Upper lobe of left lung (tissue), 6 donors: ENCODE measurements around the gene RPL5. TPM values are rescaled to one million over a fixed set of nuclear protein-coding genes. Genes with fewer than 3 reads are reported as not detected.

Experiments
- ATAC-seq, 2 donors: fragments of 200-7000 bp; cut with Tn5 transposase; one replicate each; pipeline ENCODE4 v1.9.1; 2022; ENCODE audit warnings: mild to moderate bottlenecking in 2 of 2, moderate library complexity in 2 of 2; ENCODE audit not compliant: low FRiP score in 2 of 2
- DNase-seq, 2 donors: peaks; one replicate each; pipeline ENCODE4 v3.0.0-alpha.2; 2019 to 2020
- H3K27ac ChIP-seq, 4 donors: fragments of 200-600 bp; sonication (generic); one replicate each; pipeline ENCODE4 v1.5.1; 2016 to 2019
- H3K27me3 ChIP-seq, 4 donors: fragments of 200-600 bp; sonication (generic); one replicate each; pipeline ENCODE4 v1.5.1; 2017 to 2019
- H3K36me3 ChIP-seq, 4 donors: fragments of 200-600 bp; sonication (generic); one replicate each; pipeline ENCODE4 v1.5.1; 2016 to 2019
- H3K4me1 ChIP-seq, 4 donors: fragments of 200-600 bp; sonication (generic); one replicate each; pipeline ENCODE4 v1.5.1; 2018 to 2019
- H3K4me3 ChIP-seq, 4 donors: fragments of 200-600 bp; sonication (generic); one replicate each; pipeline ENCODE4 v1.5.1; 2017 to 2019; ENCODE audit warnings: mild to moderate bottlenecking in 2 of 4, moderate library complexity in 1 of 4
- H3K9me3 ChIP-seq, 4 donors: fragments of 200-600 bp; sonication (generic); one replicate each; pipeline ENCODE4 v1.5.1; 2018 to 2019
- EP300 ChIP-seq, 4 donors: sonication (generic); formaldehyde crosslinking; IDR thresholded peaks; one replicate each; pipeline ENCODE4 v1.5.1; 2017; ENCODE audit warnings: antibody characterized with exemption in 4 of 4, control low read depth in 2 of 4
- POLR2A ChIP-seq, 4 donors: fragments of 450-650 bp; IDR thresholded peaks; one replicate each; pipeline ENCODE4 v1.5.1; 2016 to 2017; ENCODE audit warnings: antibody characterized with exemption in 4 of 4, mild to moderate bottlenecking in 2 of 4
- POLR2AphosphoS5 ChIP-seq, 2 donors: sonication (generic); formaldehyde crosslinking; IDR thresholded peaks; one replicate each; pipeline ENCODE4 v1.5.1; 2017; ENCODE audit warnings: antibody characterized with exemption in 2 of 2
- WGBS, 2 donors: methylation state at CpG; one replicate each; pipeline ENCODE4 v1.1.5; 2017 to 2018; 5-methylcytosine and 5-hydroxymethylcytosine counted together
- total RNA-seq, 6 donors: library from RNA; depleted of rRNA in 4 of 6; stranded (reverse); fragments of >200 nt in 4 of 6; gene quantifications; one replicate each; pipeline versions ENCODE4 v1.1.0 to v1.2.1, GENCODE V29; 2016 to 2021
- TF ChIP-seq, protein P1 (sequence below), 6 experiments: fragments of 450-650 bp in 4 of 6; fragments of 200-600 bp in 2 of 6; sonication (generic) in 2 of 6; IDR thresholded peaks; one replicate each; pipeline ENCODE4 v1.5.1; 2016 to 2019; ENCODE audit warnings: antibody characterized with exemption in 6 of 6
- donor health status: DM: no; HTN: no; CAD: no; lungs with moderate emphysema.
- donor health status: DM: no; HTN: yes; CAD: no; lungs with severe emphysema.

RPL5 gene
- total RNA-seq, 6 donors from 2014 or later = 716 to 1,207 (median 813) TPM

DNA sequence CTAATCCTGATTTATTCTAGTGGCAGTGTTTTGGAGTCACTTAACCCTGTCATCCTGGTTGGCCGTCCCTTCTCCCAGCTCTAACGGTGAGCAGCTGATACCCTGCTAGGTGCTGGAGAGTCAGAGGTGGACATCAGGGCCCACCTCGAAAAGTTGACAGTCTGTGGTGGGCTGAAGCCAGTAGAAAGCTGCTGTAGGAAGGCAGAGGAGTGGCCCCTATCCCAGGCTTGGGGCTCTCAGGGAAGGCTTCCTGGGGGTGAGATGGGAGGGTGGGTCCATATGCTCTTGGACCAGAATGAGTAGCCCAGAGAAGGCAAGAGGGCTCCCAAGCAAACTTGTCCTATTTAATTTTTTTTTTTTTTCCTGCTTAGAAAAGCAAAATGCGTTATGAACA lies 475 bp upstream of the RPL5 start:
- Histone ChIP-seq H3K36me3 (peaks cover 10 to 33% (median 15%) of the 10 kb centered on the region in 4 donors), H3K27me3 (no peaks in the 10 kb centered on the region), H3K4me3 (peak overlapping the region in 3 of 4 donors; percentile 88 to 95 (median 94)), H3K27ac (peak overlapping the region in 1 of 4 donors; percentile 96), H3K9me3 (no peaks in the 10 kb centered on the region), H3K4me1 (peaks cover 20 to 43% (median 24%) of the 10 kb centered on the region in 4 donors)
- TF ChIP-seq, protein P1, sequence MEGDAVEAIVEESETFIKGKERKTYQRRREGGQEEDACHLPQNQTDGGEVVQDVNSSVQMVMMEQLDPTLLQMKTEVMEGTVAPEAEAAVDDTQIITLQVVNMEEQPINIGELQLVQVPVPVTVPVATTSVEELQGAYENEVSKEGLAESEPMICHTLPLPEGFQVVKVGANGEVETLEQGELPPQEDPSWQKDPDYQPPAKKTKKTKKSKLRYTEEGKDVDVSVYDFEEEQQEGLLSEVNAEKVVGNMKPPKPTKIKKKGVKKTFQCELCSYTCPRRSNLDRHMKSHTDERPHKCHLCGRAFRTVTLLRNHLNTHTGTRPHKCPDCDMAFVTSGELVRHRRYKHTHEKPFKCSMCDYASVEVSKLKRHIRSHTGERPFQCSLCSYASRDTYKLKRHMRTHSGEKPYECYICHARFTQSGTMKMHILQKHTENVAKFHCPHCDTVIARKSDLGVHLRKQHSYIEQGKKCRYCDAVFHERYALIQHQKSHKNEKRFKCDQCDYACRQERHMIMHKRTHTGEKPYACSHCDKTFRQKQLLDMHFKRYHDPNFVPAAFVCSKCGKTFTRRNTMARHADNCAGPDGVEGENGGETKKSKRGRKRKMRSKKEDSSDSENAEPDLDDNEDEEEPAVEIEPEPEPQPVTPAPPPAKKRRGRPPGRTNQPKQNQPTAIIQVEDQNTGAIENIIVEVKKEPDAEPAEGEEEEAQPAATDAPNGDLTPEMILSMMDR (IDR thresholded peaks at IDR 0.05) = no peak
- DNase-seq (no peak), ATAC-seq (no peak)
- 54 to 62% methylated on average over 4 of the region's 4 CpGs for WGBS, 2 donors

DNA sequence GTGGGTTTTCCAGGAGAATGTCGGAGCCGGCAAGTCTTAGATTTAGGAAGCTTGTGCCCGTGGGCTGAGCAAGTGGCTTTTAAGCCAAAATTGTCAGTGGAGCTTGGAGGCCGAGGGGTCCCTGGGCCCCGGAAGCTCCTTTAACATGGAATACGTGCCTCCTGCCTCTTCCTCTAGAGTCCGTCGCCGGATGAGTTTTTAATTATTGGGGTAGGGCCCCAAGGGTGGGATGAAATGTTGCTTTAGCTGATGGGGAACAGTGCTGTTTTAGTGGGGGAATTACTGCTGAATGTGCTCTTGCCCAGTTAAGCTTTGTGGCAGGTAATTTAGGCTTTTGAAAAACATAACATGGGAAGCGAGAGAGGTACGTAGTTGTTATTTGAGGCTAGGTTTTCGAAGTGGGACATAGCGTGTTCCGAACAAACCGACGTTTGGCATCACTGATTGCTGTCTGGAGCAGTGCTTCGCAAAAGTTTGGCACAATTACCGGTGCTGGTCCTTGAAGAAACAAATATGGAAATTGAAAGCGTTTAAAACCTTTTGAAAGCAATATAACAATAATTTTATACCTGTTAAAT lies 786 bp downstream of the RPL5 start:
- peaks cover 12 to 46% (median 24%) of the 10 kb centered on the region in 4 donors for H3K36me3 ChIP-seq
- H3K27ac ChIP-seq = peak overlapping the region; percentile 91 to 97 (median 95)
- no peaks in the 10 kb centered on the region for H3K27me3 ChIP-seq
- peaks cover 23 to 55% (median 26%) of the 10 kb centered on the region in 4 donors for H3K4me1 ChIP-seq
- H3K9me3 ChIP-seq = no peaks in the 10 kb centered on the region
- no peak for DNase-seq
- TF ChIP-seq POLR2AphosphoS5 (IDR thresholded peaks at IDR 0.05) (no peak), EP300 (IDR thresholded peaks at IDR 0.05) (no peak), POLR2A (IDR thresholded peaks at IDR 0.05) (no peak)
- TF ChIP-seq, protein P1 (IDR thresholded peaks at IDR 0.05) = no peak
- H3K4me3 ChIP-seq = peak overlapping the region; percentile 84 to 95 (median 91)
- WGBS, 2 donors = 0 to 1% methylated on average over 14 to 16 of the region's 19 CpGs
- peak; percentile 3 to 4 for ATAC-seq

DNA sequence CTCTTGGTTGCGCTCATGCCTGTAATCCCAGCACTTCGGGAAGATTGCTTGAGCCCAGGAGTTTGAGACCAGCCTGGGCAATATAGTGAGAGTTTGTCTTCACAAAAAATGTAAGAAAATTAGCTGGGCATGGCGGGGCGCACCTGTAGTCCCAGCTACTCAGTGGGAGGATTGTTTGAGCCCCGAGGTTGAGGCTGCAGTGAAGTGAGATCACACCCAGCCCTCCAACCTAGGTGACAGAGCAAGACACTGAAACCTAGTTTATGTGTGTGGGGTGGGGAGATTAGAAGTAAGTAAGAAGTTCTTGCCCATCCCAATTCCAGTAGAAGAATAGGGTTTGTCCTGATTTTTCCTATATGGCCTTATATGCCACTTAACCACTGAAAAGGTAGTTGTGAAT lies 2.0 kb downstream of the RPL5 start:
- H3K36me3 ChIP-seq = peaks cover 19 to 58% (median 32%) of the 10 kb centered on the region in 4 donors
- H3K4me1 ChIP-seq = peaks cover 23 to 66% (median 33%) of the 10 kb centered on the region in 4 donors
- DNase-seq (no peak), ATAC-seq (no peak)
- H3K4me3 ChIP-seq = peak overlapping the region in 1 of 4 donors; percentile 95
- H3K27me3 ChIP-seq = no peaks in the 10 kb centered on the region
- TF ChIP-seq, protein P1 (IDR thresholded peaks at IDR 0.05) = no peak
- TF ChIP-seq POLR2A (IDR thresholded peaks at IDR 0.05) (no peak), EP300 (IDR thresholded peaks at IDR 0.05) (no peak), POLR2AphosphoS5 (IDR thresholded peaks at IDR 0.05) (no peak)
- H3K9me3 ChIP-seq = no peaks in the 10 kb centered on the region
- peak overlapping the region in 3 of 4 donors; percentile 0 to 96 (median 94) for H3K27ac ChIP-seq
- WGBS, 2 donors = 59 to 70% methylated on average over 5 of the region's 5 CpGs

DNA sequence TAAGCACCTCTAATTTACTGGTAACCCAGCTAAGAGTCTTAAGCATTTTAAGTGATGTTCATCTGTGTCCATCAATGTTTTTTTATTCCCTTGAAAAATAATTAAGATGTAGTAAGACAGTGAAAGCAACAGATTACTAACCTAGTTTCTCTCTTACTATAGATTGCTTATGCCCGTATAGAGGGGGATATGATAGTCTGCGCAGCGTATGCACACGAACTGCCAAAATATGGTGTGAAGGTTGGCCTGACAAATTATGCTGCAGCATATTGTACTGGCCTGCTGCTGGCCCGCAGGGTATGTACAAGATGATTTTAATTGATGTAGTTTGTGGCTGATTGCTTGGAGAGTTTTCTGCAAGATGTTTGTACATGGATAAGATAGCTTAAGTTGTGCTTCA lies 2.8 kb downstream of the RPL5 start:
- peak overlapping the region in 1 of 4 donors; percentile 96 for H3K27ac ChIP-seq
- H3K36me3 ChIP-seq = peaks cover 24 to 65% (median 36%) of the 10 kb centered on the region in 4 donors
- DNase-seq (no peak), ATAC-seq (no peak)
- H3K4me1 ChIP-seq = peaks cover 28 to 72% (median 33%) of the 10 kb centered on the region in 4 donors
- WGBS, 2 donors = 71 to 78% methylated on average over 5 of the region's 5 CpGs
- H3K4me3 ChIP-seq = peak overlapping the region in 1 of 4 donors; percentile 95
- H3K9me3 ChIP-seq = no peaks in the 10 kb centered on the region
- no peak for TF ChIP-seq POLR2A (IDR thresholded peaks at IDR 0.05)
- no peak for TF ChIP-seq POLR2AphosphoS5 (IDR thresholded peaks at IDR 0.05)
- TF ChIP-seq, protein P1 (IDR thresholded peaks at IDR 0.05) = no peak
- H3K27me3 ChIP-seq = no peaks in the 10 kb centered on the region

DNA sequence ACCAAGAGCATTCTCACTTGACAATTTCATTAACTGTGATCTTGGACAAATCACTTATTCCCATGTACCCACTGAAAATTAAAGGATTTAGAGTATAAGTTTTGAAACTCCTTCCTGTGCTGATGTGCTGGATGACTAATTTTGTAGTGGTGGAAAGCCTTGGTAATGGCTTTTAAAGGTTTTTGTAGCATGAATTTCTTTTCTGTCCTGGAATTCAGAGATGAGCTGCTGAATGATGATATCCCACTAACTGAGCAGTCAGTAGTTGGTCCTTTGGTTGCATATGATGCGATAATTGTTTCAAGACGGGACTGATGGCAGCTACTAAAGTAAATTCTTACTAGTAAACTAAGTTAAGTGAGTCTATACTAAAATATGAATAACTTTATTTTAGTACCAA lies 5.2 kb downstream of the RPL5 start:
- H3K27me3 ChIP-seq = no peaks in the 10 kb centered on the region
- ATAC-seq (no peak), DNase-seq (no peak)
- TF ChIP-seq EP300 (IDR thresholded peaks at IDR 0.05) (no peak), POLR2AphosphoS5 (IDR thresholded peaks at IDR 0.05) (no peak), POLR2A (IDR thresholded peaks at IDR 0.05) (no peak)
- TF ChIP-seq, protein P1 (IDR thresholded peaks at IDR 0.05) = no peak
- H3K4me1 ChIP-seq = peaks cover 25 to 72% (median 32%) of the 10 kb centered on the region in 4 donors
- H3K27ac ChIP-seq = no peak overlapping the region
- no peak overlapping the region for H3K4me3 ChIP-seq
- H3K9me3 ChIP-seq = no peaks in the 10 kb centered on the region
- WGBS, 2 donors = 85 to 90% methylated on average over 2 of the region's 2 CpGs
- peaks cover 35 to 90% (median 55%) of the 10 kb centered on the region in 4 donors for H3K36me3 ChIP-seq
